H7 (cell line): ENCODE data around the gene PAGE2. TPM values are rescaled to one million over a fixed set of nuclear protein-coding genes. Genes with fewer than 3 reads are reported as not detected.
"Not testable (repeated sequence)": the region's sequence is repeated elsewhere in the genome, so short reads cannot be mapped to it uniquely, and the experiment has no call there.

Experiments used
- DNase-seq: peaks from one replicate; pipeline ENCODE4 v3.0.0; 2012
- H3K27me3 ChIP-seq: 2 replicates; pipeline ENCODE4 v1.6.0; 2011; ENCODE audit warnings: mild to moderate bottlenecking, low read length; ENCODE audit not compliant: control insufficient read depth, insufficient read depth
- H3K36me3 ChIP-seq: replicated peaks from 2 replicates; pipeline ENCODE4 v1.5.1; 2011; ENCODE audit warnings: low read length; ENCODE audit not compliant: control insufficient read depth, insufficient read depth
- H3K4me3 ChIP-seq: 2 replicates; pipeline ENCODE4 v1.5.1; 2011; ENCODE audit warnings: low read depth, mild to moderate bottlenecking, control low read depth, low read length, moderate library complexity; ENCODE audit not compliant: insufficient read depth
- total RNA-seq: library from RNA; depleted of rRNA; stranded (reverse); fragments of >200 nt; shearing (Covaris generic); gene quantifications from 2 replicates; pipeline ENCODE4 v1.2.3, GENCODE V29; 2014; rRNA removed

The PAGE2 gene
- not detected in 2 replicates for total RNA-seq

GRCh38 chrX:55088795-55089489 is at the start of gene PAGE2:
TSS of gene PAGE2 (plus strand) at chrX:55089018. CDS start at chrX:55090021, 1,003 bp downstream.
- H3K27me3 ChIP-seq = no peaks in the 10 kb centered on the region
- no peak within 1 kb of the TSS for H3K4me3 ChIP-seq
- DNase-seq = no peak
- H3K36me3 ChIP-seq = no peaks in the 10 kb centered on the region

- Histone ChIP-seq H3K4me3 (no peak overlapping the region), H3K36me3 (no peaks in the 10 kb centered on the region), H3K27me3 (no peaks in the 10 kb centered on the region)
- no peak for DNase-seq
Observed at GRCh38 chrX:55039471-55039870, 49.3 kb upstream of the PAGE2 start.

GRCh38 chrX:55041514-55041913 is 47.3 kb upstream of the PAGE2 start:
- Histone ChIP-seq H3K36me3 (no peaks in the 10 kb centered on the region), H3K27me3 (no peaks in the 10 kb centered on the region), H3K4me3 (no peak overlapping the region)
- no peak for DNase-seq

GRCh38 chrX:55050599-55050998 is 38.2 kb upstream of the PAGE2 start:
- not testable (repeated sequence) for H3K27me3 ChIP-seq, DNase-seq, H3K4me3 ChIP-seq, H3K36me3 ChIP-seq

- H3K4me3 ChIP-seq = no peak overlapping the region
- DNase-seq = no peak
- H3K27me3 ChIP-seq = no peaks in the 10 kb centered on the region
- no peaks in the 10 kb centered on the region for H3K36me3 ChIP-seq
Observed at GRCh38 chrX:55056820-55057674, 31.8 kb upstream of the PAGE2 start.

GRCh38 chrX:55057675-55058249 is 31.1 kb upstream of the PAGE2 start:
- H3K27me3 ChIP-seq = no peaks in the 10 kb centered on the region
- H3K36me3 ChIP-seq = no peaks in the 10 kb centered on the region
- H3K4me3 ChIP-seq = no peak overlapping the region
- peak; percentile 16 for DNase-seq

- not testable (repeated sequence) for DNase-seq, H3K36me3 ChIP-seq, H3K4me3 ChIP-seq, H3K27me3 ChIP-seq
Observed at GRCh38 chrX:55067180-55067579, 21.6 kb upstream of the PAGE2 start.

- Histone ChIP-seq H3K27me3 (no peaks in the 10 kb centered on the region), H3K4me3 (no peak overlapping the region), H3K36me3 (no peaks in the 10 kb centered on the region)
- DNase-seq = no peak
Observed at GRCh38 chrX:55072286-55072685, 16.5 kb upstream of the PAGE2 start.

- no peaks in the 10 kb centered on the region for H3K36me3 ChIP-seq
- DNase-seq = no peak
- no peaks in the 10 kb centered on the region for H3K27me3 ChIP-seq
- no peak within 1 kb of the TSS for H3K4me3 ChIP-seq
Observed at GRCh38 chrX:55074851-55075467, 13.9 kb upstream of the PAGE2 start, which contains the start of gene PAGE2B. TSS of gene PAGE2B (plus strand) at chrX:55075030. CDS start at chrX:55076042, 1,012 bp downstream.

GRCh38 chrX:55098691-55099090 is 9.9 kb downstream of the PAGE2 start:
- Histone ChIP-seq H3K36me3 (no peaks in the 10 kb centered on the region), H3K4me3 (no peak overlapping the region), H3K27me3 (no peaks in the 10 kb centered on the region)
- DNase-seq = no peak

GRCh38 chrX:55099162-55099561 is 10.3 kb downstream of the PAGE2 start:
- Histone ChIP-seq H3K36me3 (no peaks in the 10 kb centered on the region), H3K4me3 (no peak overlapping the region), H3K27me3 (no peaks in the 10 kb centered on the region)
- DNase-seq = no peak

- DNase-seq = no peak
- Histone ChIP-seq H3K36me3 (no peaks in the 10 kb centered on the region), H3K4me3 (no peak overlapping the region), H3K27me3 (no peaks in the 10 kb centered on the region)
Observed at GRCh38 chrX:55102754-55103153, 13.9 kb downstream of the PAGE2 start.

- DNase-seq = no peak
- Histone ChIP-seq H3K4me3 (no peak overlapping the region), H3K36me3 (no peaks in the 10 kb centered on the region), H3K27me3 (no peaks in the 10 kb centered on the region)
Observed at GRCh38 chrX:55107262-55107661, 18.4 kb downstream of the PAGE2 start.

GRCh38 chrX:55107911-55108310 is 19.1 kb downstream of the PAGE2 start:
- Histone ChIP-seq H3K36me3 (no peaks in the 10 kb centered on the region), H3K4me3 (no peak overlapping the region), H3K27me3 (no peaks in the 10 kb centered on the region)
- no peak for DNase-seq
